H1 (cell line): ENCODE results near the gene MPV17L2. TPM values are rescaled to one million over a fixed set of nuclear protein-coding genes. Genes with fewer than 3 reads are reported as not detected.

ENCODE experiments used
- CTCF ChIA-PET: fragments of 300-600 bp; sonication (Branson Sonifier 250); formaldehyde crosslinking; loops from one replicate; lab custom pipeline; 2021; ENCODE audit not compliant: partially characterized antibody; lab: Charles Lee
- POLR2A ChIA-PET: fragments of 300-600 bp; sonication (Branson Sonifier 250); formaldehyde crosslinking; loops from one replicate; lab custom pipeline; 2021; ENCODE audit warnings: inconsistent platforms; ENCODE audit not compliant: partially characterized antibody; lab: Charles Lee
- DNase-seq, 2 experiments: peaks; one replicate each; pipeline versions ENCODE4 v3.0.0 to v3.0.0-alpha.2; 2010 to 2022; ENCODE audit warnings: low spot score in 2 of 2, low read depth in 1 of 2, mixed read lengths in 1 of 2
- FAIRE-seq: peaks from 2 replicates; lab custom pipeline; 2011; peaks lifted over from hg19 to GRCh38; lab: Jason Lieb, UNC
- H2AFZ ChIP-seq: 2 replicates; pipeline ENCODE4 v1.8.1; 2012; ENCODE audit warnings: low read length, inconsistent platforms
- H2AK5ac ChIP-seq: 2 replicates; pipeline ENCODE4 v1.6.1; 2013; ENCODE audit warnings: low read depth, low read length
- H2BK120ac ChIP-seq: replicated peaks from 2 replicates; pipeline ENCODE3; 2013; ENCODE audit warnings: low read depth, low read length, inconsistent platforms
- H2BK12ac ChIP-seq: 2 replicates; pipeline ENCODE4 v1.6.1; 2013; ENCODE audit warnings: low read depth, low read length
- H2BK15ac ChIP-seq: 2 replicates; pipeline ENCODE4 v1.6.1; 2013; ENCODE audit warnings: low read length
- H2BK20ac ChIP-seq: 2 replicates; pipeline ENCODE4 v1.6.1; 2013; ENCODE audit warnings: low read length
- H2BK5ac ChIP-seq: 2 replicates; pipeline ENCODE4 v1.6.1; 2013; ENCODE audit warnings: low read depth, low read length
- H3K14ac ChIP-seq: 2 replicates; pipeline ENCODE4 v1.6.1; 2013; ENCODE audit warnings: inconsistent platforms; ENCODE audit not compliant: insufficient read length
- H3K18ac ChIP-seq: 2 replicates; pipeline ENCODE4 v1.6.1; 2013; ENCODE audit warnings: low read length; ENCODE audit errors: extremely low read depth
- H3K23ac ChIP-seq: 2 replicates; pipeline ENCODE4 v1.6.1; 2013; ENCODE audit warnings: inconsistent platforms; ENCODE audit not compliant: insufficient read length
- H3K23me2 ChIP-seq: 2 replicates; pipeline ENCODE4 v1.6.1; 2013; ENCODE audit warnings: low read depth, low read length
- H3K27ac ChIP-seq: 2 replicates; pipeline ENCODE4 v1.6.1; 2011; ENCODE audit warnings: low read depth, low read length, inconsistent platforms
- H3K27me3 ChIP-seq, 4 experiments: replicated peaks in 1 of 4; 1 replicate in 1 of 4; 2 replicates in 3 of 4; pipeline versions ENCODE4 v1.6.1 to v1.8.1; 2011 to 2013; ENCODE audit warnings: low read length in 3 of 4, mild to moderate bottlenecking in 3 of 4, inconsistent platforms in 2 of 4, mixed read lengths in 2 of 4, moderate library complexity in 1 of 4; ENCODE audit not compliant: control insufficient read depth in 3 of 4, insufficient read depth in 3 of 4; ENCODE audit errors: extremely low read depth in 1 of 4
- H3K36me3 ChIP-seq, 4 experiments: 2 replicates each; pipeline versions ENCODE4 v1.6.1 to v1.8.1; 2011 to 2013; ENCODE audit warnings: mild to moderate bottlenecking in 4 of 4, low read length in 3 of 4, moderate library complexity in 2 of 4, control low read depth in 1 of 4, inconsistent platforms in 1 of 4; ENCODE audit not compliant: insufficient read depth in 4 of 4, control insufficient read depth in 2 of 4
- H3K4ac ChIP-seq: replicated peaks from 2 replicates; pipeline ENCODE3; 2013; ENCODE audit warnings: low read length, low read depth, mixed read lengths, inconsistent platforms; ENCODE audit not compliant: insufficient read length
- H3K4me1 ChIP-seq, 4 experiments: replicated peaks in 1 of 4; 1 replicate in 1 of 4; 2 replicates in 3 of 4; pipeline versions ENCODE4 v1.6.1 to v1.8.1; 2011 to 2013; ENCODE audit warnings: low read length in 3 of 4, inconsistent platforms in 2 of 4, mixed read lengths in 1 of 4; ENCODE audit not compliant: insufficient read depth in 4 of 4, control insufficient read depth in 3 of 4
- H3K4me2 ChIP-seq, 2 experiments: 2 replicates each; pipeline versions ENCODE4 v1.6.1 to v1.8.1; 2011 to 2013; ENCODE audit warnings: low read depth in 2 of 2, low read length in 2 of 2, control low read depth in 1 of 2, inconsistent platforms in 1 of 2, mild to moderate bottlenecking in 1 of 2; ENCODE audit not compliant: insufficient read depth in 1 of 2
- H3K4me3 ChIP-seq, 4 experiments: fragments of 200-600, 300-600 bp in 1 of 4; sonication (generic), shearing (Covaris generic), sonication (Bioruptor Twin) in 1 of 4; 2 replicates each; pipeline versions ENCODE4 v1.5.1 to v1.8.1; 2011 to 2016; ENCODE audit warnings: low read length in 4 of 4, low read depth in 3 of 4, control low read depth in 2 of 4, inconsistent platforms in 2 of 4, mild to moderate bottlenecking in 2 of 4, mixed read lengths in 1 of 4, moderate library complexity in 1 of 4; ENCODE audit not compliant: insufficient read depth in 2 of 4; ENCODE audit errors: extremely low read depth in 1 of 4
- H3K56ac ChIP-seq: replicated peaks from 2 replicates; pipeline ENCODE3; 2013; ENCODE audit warnings: low read depth, mild to moderate bottlenecking, mixed read lengths, low read length, inconsistent platforms; ENCODE audit not compliant: insufficient read length
- H3K79me1 ChIP-seq: 2 replicates; pipeline ENCODE4 v1.6.1; 2013; ENCODE audit warnings: low read depth, low read length, control low read depth
- H3K79me2 ChIP-seq, 2 experiments: 2 replicates each; pipeline versions ENCODE4 v1.6.1 to v1.8.1; 2012 to 2013; ENCODE audit warnings: low read length in 2 of 2, mild to moderate bottlenecking in 2 of 2, inconsistent platforms in 1 of 2; ENCODE audit not compliant: insufficient read depth in 2 of 2, control insufficient read depth in 1 of 2
- H3K9ac ChIP-seq, 4 experiments: replicated peaks in 1 of 4; 1 replicate in 1 of 4; 2 replicates in 3 of 4; pipeline versions ENCODE4 v1.6.1 to v1.8.1; 2011 to 2013; ENCODE audit warnings: low read depth in 3 of 4, low read length in 3 of 4, control low read depth in 2 of 4, mild to moderate bottlenecking in 2 of 4, moderate library complexity in 2 of 4, inconsistent platforms in 1 of 4; ENCODE audit errors: extremely low read depth in 1 of 4
- H3K9me3 ChIP-seq, 2 experiments: 2 replicates each; pipeline versions ENCODE4 v1.6.1 to v1.8.1; 2012 to 2013; ENCODE audit warnings: mild to moderate bottlenecking in 2 of 2, moderate library complexity in 2 of 2, control low read depth in 1 of 2, inconsistent platforms in 1 of 2, low read depth in 1 of 2, low read length in 1 of 2, mixed read lengths in 1 of 2; ENCODE audit not compliant: insufficient read depth in 2 of 2
- H4K20me1 ChIP-seq, 2 experiments: replicated peaks in 1 of 2; 2 replicates each; pipeline versions ENCODE3 to v1.8.1; 2011 to 2013; ENCODE audit warnings: inconsistent platforms in 2 of 2, low read length in 2 of 2, mild to moderate bottlenecking in 1 of 2; ENCODE audit not compliant: insufficient read depth in 2 of 2, control insufficient read depth in 1 of 2
- H4K5ac ChIP-seq: 2 replicates; pipeline ENCODE4 v1.6.1; 2013; ENCODE audit warnings: low read length, low read depth, mixed read lengths, inconsistent platforms; ENCODE audit not compliant: insufficient read length
- H4K8ac ChIP-seq: 2 replicates; pipeline ENCODE4 v1.8.0; 2013; ENCODE audit warnings: mild to moderate bottlenecking, moderate library complexity, low read length, inconsistent platforms; ENCODE audit not compliant: insufficient read depth; ENCODE audit errors: extremely low read depth
- H4K91ac ChIP-seq: replicated peaks from 2 replicates; pipeline ENCODE3; 2013; ENCODE audit warnings: low read length, mixed read lengths, inconsistent platforms; ENCODE audit not compliant: insufficient read length
- BACH1 ChIP-seq: IDR thresholded peaks from 2 replicates; pipeline ENCODE4 v1.6.1; 2012; ENCODE audit warnings: low read length, improper control_type of control experiment
- KDM4A ChIP-seq: IDR thresholded peaks from one replicate; pipeline ENCODE4 v1.7.1; 2012; ENCODE audit warnings: low read depth, mild to moderate bottlenecking, moderate library complexity, low read length, inconsistent platforms; ENCODE audit not compliant: severe bottlenecking
- PHF8 ChIP-seq: fragments of 200-600 bp; sonication (generic); conservative IDR thresholded peaks from 2 replicates; pipeline ENCODE4 v1.7.1; 2012; ENCODE audit warnings: low read depth, mild to moderate bottlenecking, inconsistent platforms, low read length, moderate library complexity
- POLR2A ChIP-seq, 2 experiments: IDR thresholded peaks; 1 replicate in 1 of 2; 2 replicates in 1 of 2; pipeline ENCODE4 v1.6.1; 2011; ENCODE audit warnings: low read depth in 2 of 2, low read length in 2 of 2, mild to moderate bottlenecking in 2 of 2; ENCODE audit errors: control extremely low read depth in 1 of 2
- SIN3A ChIP-seq, 2 experiments: IDR thresholded peaks in 1 of 2; conservative IDR thresholded peaks in 1 of 2; 2 replicates each; pipeline ENCODE4 v1.6.1; 2011 to 2012; ENCODE audit warnings: low read length in 2 of 2, improper control_type of control experiment in 1 of 2, low read depth in 1 of 2, mild to moderate bottlenecking in 1 of 2
- WGBS, 2 experiments: shearing (Covaris generic) in 1 of 2; methylation state at CpG; one replicate each; pipeline versions ENCODE4 v1.1.6 to v1.1.7; 2013 to 2015; ENCODE audit warnings: low lambda C conversion rate in 2 of 2, mixed read lengths in 2 of 2, inconsistent platforms in 1 of 2, low coverage in 1 of 2, missing lambda C conversion rate in 1 of 2; ENCODE audit not compliant: insufficient replicate concordance in 2 of 2, insufficient coverage in 1 of 2, insufficient read length in 1 of 2; ENCODE audit errors: extremely low coverage in 1 of 2, missing lambda C conversion rate in 1 of 2; 5-methylcytosine and 5-hydroxymethylcytosine counted together
- polyA plus RNA-seq, 7 experiments: library from polyadenylated mRNA; depleted of rRNA in 3 of 7; stranded (reverse) in 5 of 7; unstranded in 2 of 7; fragments of >200 nt in 5 of 7; fragments of 200-250 nt in 2 of 7; gene quantifications; 1 replicate in 5 of 7; 2 replicates in 1 of 7; 4 replicates in 1 of 7; pipeline versions ENCODE4 v1.2.1 to v1.2.3, GENCODE V29; 2011 to 2013; ENCODE audit warnings: missing spikeins in 2 of 7, mixed read lengths in 2 of 7
- total RNA-seq: library from RNA; stranded (reverse); fragmentation: NEBNext Ultra II Directional; extraction: Animal tissue kit (Norgen Biotek cat#: 25700); gene quantifications from 2 replicates; pipeline ENCODE4 v1.2.1, GENCODE V29; 2021

Gene MPV17L2
- total and polyA plus RNA-seq, 2 of the 8 experiments (the other 6 are each of a cell fraction or from before 2014, with no cell fraction given) = 24.2 to 82.6 TPM

GRCh38 chr19:18193388-18194180 is 566 bp downstream of the MPV17L2 start:
- FAIRE-seq (no peak), DNase-seq (no peak)
- H3K18ac ChIP-seq = peak overlapping the region; percentile 71; the same call in 1 of the 2 replicates
- peak overlapping the region; percentile 58 to 79 (median 69) for H3K9ac ChIP-seq
- H3K36me3 ChIP-seq = peaks cover 7 to 24% (median 9%) of the 10 kb centered on the region in 4 experiments; a peak in 6 of 8 replicates
- peaks cover 0 to 4% of the 10 kb centered on the region in 2 experiments; a peak in 1 of 4 replicates for H3K79me2 ChIP-seq
- ChIA-PET POLR2A (interaction anchor here (0.6 to 5.8 kb wide), 9 partner anchors 9 to 198 kb away, joined by 3 to 38 read pairs (median 3); partner anchors contain the start of genes JUND and RAB3A), CTCF (interaction anchor here (0.6 to 2.8 kb wide), 12 partner anchors 11 to 322 kb away, joined by 3 to 20 read pairs (median 4); a partner anchor contains a TSS)
- H3K4me3 ChIP-seq = peak overlapping the region; percentile 82 to 96 (median 89)
- H3K23me2 ChIP-seq = peaks cover 10% of the 10 kb centered on the region
- peaks cover 3 to 22% of the 10 kb centered on the region in 2 experiments for H4K20me1 ChIP-seq
- H3K9me3 ChIP-seq = no peaks in the 10 kb centered on the region
- H2AFZ ChIP-seq = no peak overlapping the region
- H2BK20ac ChIP-seq = no peak overlapping the region
- H4K91ac ChIP-seq = no peak overlapping the region
- no peak overlapping the region for H2BK120ac ChIP-seq
- H3K79me1 ChIP-seq = peaks cover 6% of the 10 kb centered on the region; the same call in 1 of the 2 replicates
- no peak overlapping the region for H3K4ac ChIP-seq
- no peak overlapping the region for H2AK5ac ChIP-seq
- H3K27me3 ChIP-seq = no peaks in the 10 kb centered on the region
- WGBS, 2 experiments = 12% methylated on average over 46 of the region's 46 CpGs; no CpG with 5 or more reads in 1 of the 2 experiments
- H3K23ac ChIP-seq = no peak overlapping the region
- H2BK15ac ChIP-seq = no peak overlapping the region
- peak overlapping the region; percentile 85; the same call in 1 of the 2 replicates for H2BK5ac ChIP-seq
- H4K8ac ChIP-seq = peak overlapping the region; percentile 72; the same call in 1 of the 2 replicates
- no peak overlapping the region for H2BK12ac ChIP-seq
- no peak overlapping the region for H3K14ac ChIP-seq
- peaks cover 5 to 12% (median 8%) of the 10 kb centered on the region in 4 experiments for H3K4me1 ChIP-seq
- H4K5ac ChIP-seq = peak overlapping the region; percentile 7
- H3K4me2 ChIP-seq = peak overlapping the region; percentile 93 to 94
- TF ChIP-seq SIN3A (conservative IDR thresholded peaks at IDR 0.05 in 1 of 2, IDR thresholded peaks at IDR 0.05 in 1 of 2; ENCODE audit: low read depth in 1 of 2, low read length in 2 of 2) (0 out of 4 replicates have a peak, but pooled peaks of 1 of the 2 experiments have one; percentile 9), KDM4A (peak; percentile 22), BACH1 (no peak), PHF8 (peak; percentile 26), POLR2A (IDR thresholded peaks at IDR 0.05; ENCODE audit: control extremely low read depth in 1 of 2, low read depth in 2 of 2, low read length in 2 of 2) (no peak)
- H3K56ac ChIP-seq = peak overlapping the region; percentile 16
- peak overlapping the region; percentile 60; the same call in 1 of the 2 replicates for H3K27ac ChIP-seq
